ENCODE results near the gene EIF3K. TPM values are rescaled to one million over a fixed set of nuclear protein-coding genes. Genes with fewer than 3 reads are reported as not detected.

Gene EIF3K
- total RNA-seq, 1 experiment from 2014 or later, result 414 TPM

DNA sequence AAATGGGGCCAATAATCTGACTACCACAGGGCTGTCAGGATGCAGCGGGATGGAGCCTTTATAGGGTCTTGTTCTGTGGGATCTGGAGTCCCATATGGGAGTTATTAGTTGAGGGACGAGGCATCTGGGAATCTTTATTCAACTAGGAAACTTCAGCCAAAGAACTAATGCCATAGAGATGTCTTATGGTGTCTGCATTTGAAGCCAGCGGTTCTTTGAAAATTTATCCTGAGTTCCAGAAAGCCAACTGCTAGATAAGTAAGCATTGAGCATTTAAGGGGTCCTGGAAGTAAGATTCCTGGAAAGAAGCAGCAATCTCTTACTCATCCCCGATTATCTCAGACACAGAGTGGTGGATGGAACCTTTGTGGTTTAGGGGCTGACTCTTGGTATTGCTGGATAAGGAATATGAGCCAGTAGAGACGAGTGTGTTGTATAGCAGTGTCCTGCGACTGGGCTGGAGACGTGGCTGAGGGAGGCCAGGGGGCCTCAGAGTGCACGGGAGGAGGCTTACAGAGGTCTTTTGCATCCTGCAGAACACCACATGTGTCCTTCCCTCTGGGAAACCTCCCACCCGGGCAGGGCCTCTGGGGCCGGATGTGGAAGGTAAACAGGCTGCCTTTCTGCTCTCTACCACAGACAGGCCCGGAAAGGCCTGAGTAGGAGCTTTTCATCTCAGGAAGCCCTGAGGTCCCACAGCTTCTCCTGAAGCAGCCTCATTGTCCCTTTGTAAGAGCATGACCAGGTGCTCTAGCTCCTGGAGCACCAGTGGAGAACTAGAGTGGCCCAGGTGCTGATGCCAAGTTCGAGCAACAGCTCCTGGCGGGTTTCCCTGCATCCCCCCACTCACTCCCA, 57.3 kb downstream of the EIF3K start:
- H3K9me2 ChIP-seq (replicated peaks; ENCODE audit: low read length), result no peaks in the 10 kb centered on the region
- peaks cover 95% of the 10 kb centered on the region for H3K79me2 ChIP-seq (ENCODE audit: low read length)
- H4K20me1 ChIP-seq (ENCODE audit: low read length), result peaks cover 35% of the 10 kb centered on the region
- intact Hi-C loops (cut with micrococcal nuclease), result no loop called here
- no peaks in the 10 kb centered on the region for H3K27me3 ChIP-seq (ENCODE audit: low read length)
- peaks cover 3% of the 10 kb centered on the region for H3F3A ChIP-seq (ENCODE audit: low read length, unreplicated experiment)
- H3K4me2 ChIP-seq (ENCODE audit: low read length), result no peak overlapping the region
- ChIA-PET POLR2A (ENCODE audit: unreplicated experiment) (no interaction called here), CTCF (no interaction called here)
- no peaks in the 10 kb centered on the region for H3K9me3 ChIP-seq (ENCODE audit: low read length)
- H3K27ac ChIP-seq (ENCODE audit: low read length), result no peak overlapping the region
- no peak for DNase-seq
- H2AFZ ChIP-seq (ENCODE audit: low read length), result no peak overlapping the region
- H3K9ac ChIP-seq (ENCODE audit: low read length), result no peak overlapping the region
- H3K4me3 ChIP-seq (ENCODE audit: low read length), result no peak overlapping the region
- H3K4me1 ChIP-seq (ENCODE audit: insufficient read depth, low read length), result peaks cover 7% of the 10 kb centered on the region; the same call in 1 of the 2 replicates
- H3K36me3 ChIP-seq (ENCODE audit: low read depth, low read length), result peaks cover 56% of the 10 kb centered on the region
- ATAC-seq, result peak; percentile 18; the same call in 1 of the 2 replicates
- BruUV-seq (replicated peaks), result no TSS peak
- TF ChIP-seq, protein P1, sequence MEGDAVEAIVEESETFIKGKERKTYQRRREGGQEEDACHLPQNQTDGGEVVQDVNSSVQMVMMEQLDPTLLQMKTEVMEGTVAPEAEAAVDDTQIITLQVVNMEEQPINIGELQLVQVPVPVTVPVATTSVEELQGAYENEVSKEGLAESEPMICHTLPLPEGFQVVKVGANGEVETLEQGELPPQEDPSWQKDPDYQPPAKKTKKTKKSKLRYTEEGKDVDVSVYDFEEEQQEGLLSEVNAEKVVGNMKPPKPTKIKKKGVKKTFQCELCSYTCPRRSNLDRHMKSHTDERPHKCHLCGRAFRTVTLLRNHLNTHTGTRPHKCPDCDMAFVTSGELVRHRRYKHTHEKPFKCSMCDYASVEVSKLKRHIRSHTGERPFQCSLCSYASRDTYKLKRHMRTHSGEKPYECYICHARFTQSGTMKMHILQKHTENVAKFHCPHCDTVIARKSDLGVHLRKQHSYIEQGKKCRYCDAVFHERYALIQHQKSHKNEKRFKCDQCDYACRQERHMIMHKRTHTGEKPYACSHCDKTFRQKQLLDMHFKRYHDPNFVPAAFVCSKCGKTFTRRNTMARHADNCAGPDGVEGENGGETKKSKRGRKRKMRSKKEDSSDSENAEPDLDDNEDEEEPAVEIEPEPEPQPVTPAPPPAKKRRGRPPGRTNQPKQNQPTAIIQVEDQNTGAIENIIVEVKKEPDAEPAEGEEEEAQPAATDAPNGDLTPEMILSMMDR (conservative IDR thresholded peaks at IDR 0.05; ENCODE audit: low read depth, low read length), result no peak
- TF ChIP-seq EZH2phosphoT487 (IDR thresholded peaks at IDR 0.05; ENCODE audit: borderline replicate concordance, low read length), result no peak
- no peak for TF ChIP-seq EZH2 (IDR thresholded peaks at IDR 0.05; ENCODE audit: low read length, unreplicated experiment)

DNA sequence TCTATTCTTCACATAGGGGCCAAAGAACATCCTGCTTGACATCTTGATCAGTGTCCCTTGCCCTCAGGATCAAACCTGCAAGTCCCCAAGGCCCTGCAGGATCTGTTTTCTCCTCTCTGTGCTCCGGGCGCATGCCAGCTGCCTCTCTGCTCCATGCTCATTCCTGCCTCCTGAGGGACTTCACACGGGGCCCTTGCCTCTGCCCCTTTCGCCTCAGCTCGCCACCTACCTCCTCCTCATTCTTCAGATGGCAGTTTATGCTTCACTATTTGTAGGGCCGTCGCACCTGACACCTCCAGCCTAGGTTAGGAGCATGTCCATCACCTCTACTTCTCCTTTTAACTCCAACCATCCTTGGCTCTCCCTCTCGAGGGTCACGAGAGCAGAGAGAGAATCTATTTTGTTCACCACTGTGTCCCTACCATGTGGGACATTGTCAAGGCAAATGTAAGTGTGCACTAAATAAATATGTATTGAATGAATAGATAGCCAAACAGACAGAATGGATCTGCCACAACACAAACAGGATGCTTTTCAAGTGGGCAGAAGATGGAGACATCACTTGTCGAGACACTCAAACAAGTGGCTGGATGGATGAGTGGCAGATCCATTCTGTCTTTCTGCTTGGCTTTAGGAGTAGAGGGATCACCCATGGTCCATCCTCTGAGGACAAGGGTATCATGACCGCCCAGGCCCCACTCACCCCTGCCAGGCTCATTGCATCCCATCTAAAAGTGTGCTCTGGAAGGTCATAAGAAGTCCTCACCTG, 58.1 kb downstream of the EIF3K start:
- H3F3A ChIP-seq (ENCODE audit: low read length, unreplicated experiment), result peaks cover 3% of the 10 kb centered on the region
- no peak overlapping the region for H3K4me2 ChIP-seq (ENCODE audit: low read length)
- peaks cover 95% of the 10 kb centered on the region for H3K79me2 ChIP-seq (ENCODE audit: low read length)
- no peaks in the 10 kb centered on the region for H3K9me3 ChIP-seq (ENCODE audit: low read length)
- TF ChIP-seq EZH2 (IDR thresholded peaks at IDR 0.05; ENCODE audit: low read length, unreplicated experiment) (no peak), EZH2phosphoT487 (IDR thresholded peaks at IDR 0.05; ENCODE audit: borderline replicate concordance, low read length) (no peak)
- TF ChIP-seq, protein P1 (conservative IDR thresholded peaks at IDR 0.05; ENCODE audit: low read depth, low read length), result no peak
- intact Hi-C loops (cut with micrococcal nuclease), result no loop called here
- no peak overlapping the region for H3K9ac ChIP-seq (ENCODE audit: low read length)
- ChIA-PET POLR2A (ENCODE audit: unreplicated experiment) (no interaction called here), CTCF (no interaction called here)
- no peak overlapping the region for H3K4me3 ChIP-seq (ENCODE audit: low read length)
- DNase-seq, result no peak
- no TSS peak for BruUV-seq (replicated peaks)
- no peak for ATAC-seq
- H3K36me3 ChIP-seq (ENCODE audit: low read depth, low read length), result peaks cover 62% of the 10 kb centered on the region
- peaks cover 12% of the 10 kb centered on the region for H3K4me1 ChIP-seq (ENCODE audit: insufficient read depth, low read length)
- no peaks in the 10 kb centered on the region for H3K27me3 ChIP-seq (ENCODE audit: low read length)
- H2AFZ ChIP-seq (ENCODE audit: low read length), result no peak overlapping the region
- H3K9me2 ChIP-seq (replicated peaks; ENCODE audit: low read length), result no peaks in the 10 kb centered on the region
- H4K20me1 ChIP-seq (ENCODE audit: low read length), result peaks cover 29% of the 10 kb centered on the region
- no peak overlapping the region for H3K27ac ChIP-seq (ENCODE audit: low read length)

Measured in PC-3 (cell line).